Osteoblast (primary cell): ENCODE measurements around the gene AGER. TPM values are rescaled to one million over a fixed set of nuclear protein-coding genes. Genes with fewer than 3 reads are reported as not detected.

Experiments used
- DNase-seq: peaks from one replicate; pipeline ENCODE4 v3.0.0; 2011; ENCODE audit warnings: low spot score, mixed read lengths; ENCODE audit not compliant: insufficient read length; ENCODE audit errors: missing footprints
- H2AFZ ChIP-seq: 2 replicates; pipeline ENCODE4 v1.6.0; 2011; ENCODE audit warnings: mild to moderate bottlenecking, low read length
- H3K27ac ChIP-seq: 2 replicates; pipeline ENCODE4 v1.5.1; 2011; ENCODE audit warnings: mild to moderate bottlenecking, low read depth, low read length, moderate library complexity
- H3K27me3 ChIP-seq: 2 replicates; pipeline ENCODE4 v1.6.0; 2012; ENCODE audit warnings: mild to moderate bottlenecking, control low read depth, inconsistent platforms, low read length, moderate library complexity; ENCODE audit not compliant: insufficient read depth
- H3K36me3 ChIP-seq: 2 replicates; pipeline ENCODE4 v1.5.1; 2011; ENCODE audit warnings: mild to moderate bottlenecking, low read length, control low read depth, moderate library complexity; ENCODE audit not compliant: insufficient read depth
- H3K4me1 ChIP-seq: 2 replicates; pipeline ENCODE4 v1.5.1; 2011; ENCODE audit warnings: mild to moderate bottlenecking, low read length, control low read depth, moderate library complexity; ENCODE audit not compliant: insufficient read depth
- H3K4me2 ChIP-seq: 2 replicates; pipeline ENCODE4 v1.6.0; 2011; ENCODE audit warnings: mild to moderate bottlenecking, low read length; ENCODE audit not compliant: insufficient read depth
- H3K4me3 ChIP-seq: fragments of 200-600 bp; sonication (generic); 3 replicates; pipeline ENCODE4 v1.5.1; 2012; ENCODE audit warnings: mild to moderate bottlenecking, low read length, inconsistent platforms; ENCODE audit not compliant: insufficient read depth
- H3K79me2 ChIP-seq: 2 replicates; pipeline ENCODE4 v1.6.0; 2012; ENCODE audit warnings: mild to moderate bottlenecking, low read length, control low read depth, inconsistent platforms; ENCODE audit not compliant: insufficient read depth
- H3K9me3 ChIP-seq: 2 replicates; pipeline ENCODE4 v1.5.1; 2011; ENCODE audit warnings: low read depth, low read length, control low read depth
- H4K20me1 ChIP-seq: 2 replicates; pipeline ENCODE4 v1.6.0; 2012; ENCODE audit warnings: mild to moderate bottlenecking, low read length, control low read depth; ENCODE audit not compliant: insufficient read depth
- CTCF ChIP-seq: IDR thresholded peaks from 2 replicates; pipeline ENCODE4 v1.5.1; 2011; ENCODE audit warnings: mild to moderate bottlenecking, low read depth, low read length, moderate library complexity; ENCODE audit errors: extremely low read depth
- total RNA-seq: library from RNA; depleted of rRNA; stranded (reverse); fragments of >200 nt; gene quantifications from 2 replicates; pipeline ENCODE4 v1.2.3, GENCODE V29; 2012

AGER gene
- total RNA-seq, 1 donor = under 0.01 TPM

- Histone ChIP-seq H3K4me1 (no peaks in the 10 kb centered on the region), H3K36me3 (no peaks in the 10 kb centered on the region), H3K4me2 (no peak overlapping the region), H3K9me3 (no peaks in the 10 kb centered on the region), H3K79me2 (no peaks in the 10 kb centered on the region), H2AFZ (no peak overlapping the region), H3K4me3 (no peak overlapping the region), H3K27me3 (peaks cover 8% of the 10 kb centered on the region), H4K20me1 (no peaks in the 10 kb centered on the region), H3K27ac (no peak overlapping the region)
- no peak for TF ChIP-seq CTCF
- DNase-seq = peak; percentile 32
Measured at GRCh38 chr6:32204268-32204715, 20.2 kb upstream of the AGER start.

GRCh38 chr6:32203426-32204267, 19.6 kb upstream of the AGER start:
- no peaks in the 10 kb centered on the region for H3K4me1 ChIP-seq
- no peaks in the 10 kb centered on the region for H3K36me3 ChIP-seq
- no peaks in the 10 kb centered on the region for H3K9me3 ChIP-seq
- DNase-seq = no peak
- no peak overlapping the region for H3K4me3 ChIP-seq
- no peak overlapping the region for H2AFZ ChIP-seq
- TF ChIP-seq CTCF = no peak
- peaks cover 5% of the 10 kb centered on the region for H3K27me3 ChIP-seq
- no peaks in the 10 kb centered on the region for H4K20me1 ChIP-seq
- H3K4me2 ChIP-seq = no peak overlapping the region
- no peaks in the 10 kb centered on the region for H3K79me2 ChIP-seq
- no peak overlapping the region for H3K27ac ChIP-seq

- no peak overlapping the region for H3K4me3 ChIP-seq
- no peaks in the 10 kb centered on the region for H3K36me3 ChIP-seq
- no peak overlapping the region for H3K27ac ChIP-seq
- peaks cover 3% of the 10 kb centered on the region for H3K4me1 ChIP-seq
- H3K9me3 ChIP-seq = no peaks in the 10 kb centered on the region
- peaks cover 5% of the 10 kb centered on the region for H3K27me3 ChIP-seq
- peak; percentile 2 for DNase-seq
- H3K4me2 ChIP-seq = no peak overlapping the region
- no peaks in the 10 kb centered on the region for H4K20me1 ChIP-seq
- TF ChIP-seq CTCF = no peak
- H2AFZ ChIP-seq = no peak overlapping the region
- no peaks in the 10 kb centered on the region for H3K79me2 ChIP-seq
Measured at GRCh38 chr6:32202186-32202585, 18.1 kb upstream of the AGER start.

GRCh38 chr6:32200711-32201475, 16.8 kb upstream of the AGER start:
- H3K36me3 ChIP-seq = no peaks in the 10 kb centered on the region
- no peak overlapping the region for H3K27ac ChIP-seq
- peak; percentile 70 for DNase-seq
- H4K20me1 ChIP-seq = no peaks in the 10 kb centered on the region
- H3K9me3 ChIP-seq = no peaks in the 10 kb centered on the region
- TF ChIP-seq CTCF = no peak
- no peak overlapping the region for H3K4me2 ChIP-seq
- H3K4me3 ChIP-seq = no peak overlapping the region
- peaks cover 13% of the 10 kb centered on the region for H3K4me1 ChIP-seq
- no peaks in the 10 kb centered on the region for H3K79me2 ChIP-seq
- H3K27me3 ChIP-seq = peaks cover 5% of the 10 kb centered on the region
- H2AFZ ChIP-seq = no peak overlapping the region
